ENCODE measurements around the gene LTBP1. TPM values are rescaled to one million over a fixed set of nuclear protein-coding genes. Genes with fewer than 3 reads are reported as not detected.

The LTBP1 gene
- total RNA-seq, 1 donor from 2014 or later: 102 TPM

- peaks cover 7% of the 10 kb centered on the region for H3K9me3 Mint-ChIP-seq (ENCODE audit: unreplicated experiment)
- peaks cover 4% of the 10 kb centered on the region for H3K36me3 Mint-ChIP-seq (ENCODE audit: unreplicated experiment)
- no peaks in the 10 kb centered on the region for H3K27me3 Mint-ChIP-seq (ENCODE audit: unreplicated experiment)
- no peak for TF ChIP-seq CTCF (IDR thresholded peaks at IDR 0.05)
- H3K4me1 Mint-ChIP-seq (ENCODE audit: unreplicated experiment): peaks cover 1% of the 10 kb centered on the region
- H3K27ac Mint-ChIP-seq (ENCODE audit: unreplicated experiment): no peak overlapping the region
- DNase-seq (ENCODE audit: extremely low spot score, unreplicated experiment): no peak
- H3K4me3 Mint-ChIP-seq (ENCODE audit: unreplicated experiment): no peak overlapping the region
These were observed 43.8 kb downstream of the LTBP1 start for GRCh38 chr2:32990556-32990955.

GRCh38 chr2:32991091-32991845, 44.5 kb downstream of the LTBP1 start:
- DNase-seq (ENCODE audit: extremely low spot score, unreplicated experiment): no peak
- TF ChIP-seq CTCF (IDR thresholded peaks at IDR 0.05): no peak
- H3K27me3 Mint-ChIP-seq (ENCODE audit: unreplicated experiment): no peaks in the 10 kb centered on the region
- peaks cover 7% of the 10 kb centered on the region for H3K9me3 Mint-ChIP-seq (ENCODE audit: unreplicated experiment)
- H3K27ac Mint-ChIP-seq (ENCODE audit: unreplicated experiment): no peak overlapping the region
- peaks cover 1% of the 10 kb centered on the region for H3K4me1 Mint-ChIP-seq (ENCODE audit: unreplicated experiment)
- H3K36me3 Mint-ChIP-seq (ENCODE audit: unreplicated experiment): peaks cover 2% of the 10 kb centered on the region
- H3K4me3 Mint-ChIP-seq (ENCODE audit: unreplicated experiment): no peak overlapping the region

GRCh38 chr2:32993005-32993539, 46.3 kb downstream of the LTBP1 start:
- Mint-ChIP-seq H3K4me3 (ENCODE audit: unreplicated experiment) (no peak overlapping the region), H3K4me1 (ENCODE audit: unreplicated experiment) (peaks cover 1% of the 10 kb centered on the region), H3K9me3 (ENCODE audit: unreplicated experiment) (peaks cover 2% of the 10 kb centered on the region), H3K36me3 (ENCODE audit: unreplicated experiment) (no peaks in the 10 kb centered on the region), H3K27ac (ENCODE audit: unreplicated experiment) (no peak overlapping the region), H3K27me3 (ENCODE audit: unreplicated experiment) (no peaks in the 10 kb centered on the region)
- no peak for TF ChIP-seq CTCF (IDR thresholded peaks at IDR 0.05)
- no peak for DNase-seq (ENCODE audit: extremely low spot score, unreplicated experiment)

GRCh38 chr2:32997705-32998104, 51.0 kb downstream of the LTBP1 start:
- TF ChIP-seq CTCF (IDR thresholded peaks at IDR 0.05): no peak
- Mint-ChIP-seq H3K36me3 (ENCODE audit: unreplicated experiment) (no peaks in the 10 kb centered on the region), H3K27ac (ENCODE audit: unreplicated experiment) (no peak overlapping the region), H3K4me1 (ENCODE audit: unreplicated experiment) (peaks cover 3% of the 10 kb centered on the region), H3K4me3 (ENCODE audit: unreplicated experiment) (no peak overlapping the region), H3K9me3 (ENCODE audit: unreplicated experiment) (no peaks in the 10 kb centered on the region), H3K27me3 (ENCODE audit: unreplicated experiment) (no peaks in the 10 kb centered on the region)
- DNase-seq (ENCODE audit: extremely low spot score, unreplicated experiment): no peak

GRCh38 chr2:33000986-33001385, 54.2 kb downstream of the LTBP1 start:
- Mint-ChIP-seq H3K27me3 (ENCODE audit: unreplicated experiment) (no peaks in the 10 kb centered on the region), H3K36me3 (ENCODE audit: unreplicated experiment) (no peaks in the 10 kb centered on the region), H3K4me1 (ENCODE audit: unreplicated experiment) (peaks cover 2% of the 10 kb centered on the region), H3K9me3 (ENCODE audit: unreplicated experiment) (no peaks in the 10 kb centered on the region), H3K27ac (ENCODE audit: unreplicated experiment) (no peak overlapping the region), H3K4me3 (ENCODE audit: unreplicated experiment) (no peak overlapping the region)
- no peak for DNase-seq (ENCODE audit: extremely low spot score, unreplicated experiment)
- TF ChIP-seq CTCF (IDR thresholded peaks at IDR 0.05): no peak

All from osteocyte (in vitro differentiated cells).